ENCODE data around the gene S100A1. TPM values are rescaled to one million over a fixed set of nuclear protein-coding genes. Genes with fewer than 3 reads are reported as not detected.
"Not testable (repeated sequence)": the region's sequence is repeated elsewhere in the genome, so short reads cannot be mapped to it uniquely, and the experiment has no call there.

S100A1 gene
- total and polyA plus RNA-seq, 9 donors = 3.0 to 9.5 (median 6.0) TPM

- Histone ChIP-seq H3K27ac (ENCODE audit: low read length) (no peak overlapping the region), H3K27me3 (ENCODE audit: control insufficient read depth, insufficient read depth, low read length) (no peaks in the 10 kb centered on the region), H3K4me3 (ENCODE audit: low read length) (no peak overlapping the region), H3K9me3 (replicated peaks; ENCODE audit: control insufficient read depth, low read depth, low read length) (no peaks in the 10 kb centered on the region), H3K4me1 (ENCODE audit: control insufficient read depth, insufficient read depth, low read length) (peaks cover 10% of the 10 kb centered on the region), H3K36me3 (ENCODE audit: control insufficient read depth, insufficient read depth, low read length) (peaks cover 67% of the 10 kb centered on the region)
- no peak for DNase-seq
- 95% methylated on average over 4 of the region's 5 CpGs for WGBS (ENCODE audit: insufficient coverage)
Observed at GRCh38 chr1:153663211-153663610, 35.0 kb downstream of the S100A1 start.

GRCh38 chr1:153667439-153667838, 39.2 kb downstream of the S100A1 start:
- no peak for DNase-seq
- no peaks in the 10 kb centered on the region for H3K27me3 ChIP-seq (ENCODE audit: control insufficient read depth, insufficient read depth, low read length)
- H3K4me3 ChIP-seq (ENCODE audit: low read length) = no peak overlapping the region
- WGBS (ENCODE audit: insufficient coverage) = 100% methylated on average over 1 of the region's 4 CpGs
- H3K27ac ChIP-seq (ENCODE audit: low read length) = no peak overlapping the region
- peaks cover 67% of the 10 kb centered on the region for H3K36me3 ChIP-seq (ENCODE audit: control insufficient read depth, insufficient read depth, low read length)
- peaks cover 11% of the 10 kb centered on the region for H3K4me1 ChIP-seq (ENCODE audit: control insufficient read depth, insufficient read depth, low read length)
- H3K9me3 ChIP-seq (replicated peaks; ENCODE audit: control insufficient read depth, low read depth, low read length) = no peaks in the 10 kb centered on the region

DNA sequence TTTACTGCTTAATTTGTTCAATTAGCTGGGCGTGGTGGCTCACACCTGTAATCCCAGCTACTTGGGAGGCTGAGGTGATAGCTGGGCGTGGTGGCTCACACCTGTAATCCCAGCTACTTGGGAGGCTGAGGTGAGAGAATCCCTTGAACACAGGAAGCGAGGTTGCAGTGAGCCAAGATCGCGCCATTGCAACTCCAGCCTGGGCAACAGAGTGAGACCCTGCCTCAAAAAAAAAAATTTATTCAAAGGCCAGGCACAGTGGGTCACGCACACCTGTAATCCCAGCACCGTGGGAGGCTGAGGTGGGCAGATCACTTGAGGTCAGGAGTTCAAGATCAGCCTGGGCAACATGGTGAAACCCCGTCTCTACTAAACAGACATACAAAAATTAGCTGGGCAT, 40.4 kb downstream of the S100A1 start:
- WGBS (ENCODE audit: insufficient coverage) = 100% methylated on average over 4 of the region's 8 CpGs
- H3K4me1 ChIP-seq (ENCODE audit: control insufficient read depth, insufficient read depth, low read length) = peaks cover 11% of the 10 kb centered on the region

DNA sequence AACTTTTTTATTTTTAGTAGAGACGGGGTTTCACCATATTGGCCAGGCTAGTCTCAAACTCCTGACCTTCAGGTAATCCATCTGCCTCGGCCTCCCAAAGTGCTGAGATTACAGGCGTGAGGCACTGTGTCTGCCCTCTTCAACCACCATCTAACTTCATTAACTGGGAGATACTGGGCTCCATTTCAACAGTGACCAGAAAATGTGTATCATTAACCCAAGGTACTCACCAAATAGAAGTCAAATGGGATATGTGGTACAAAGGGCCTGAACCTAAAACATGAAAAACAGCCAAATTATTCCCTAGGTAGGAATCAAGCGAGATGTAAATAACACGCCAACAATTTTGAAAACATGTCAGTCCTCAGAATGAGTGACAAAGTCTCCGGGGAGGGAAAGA, 41.4 kb downstream of the S100A1 start:
- Histone ChIP-seq H3K4me1 (ENCODE audit: control insufficient read depth, insufficient read depth, low read length) (peaks cover 11% of the 10 kb centered on the region), H3K27me3 (ENCODE audit: control insufficient read depth, insufficient read depth, low read length) (no peaks in the 10 kb centered on the region), H3K4me3 (ENCODE audit: low read length) (peak overlapping the region; percentile 93), H3K9me3 (replicated peaks; ENCODE audit: control insufficient read depth, low read depth, low read length) (no peaks in the 10 kb centered on the region), H3K27ac (ENCODE audit: low read length) (no peak overlapping the region), H3K36me3 (ENCODE audit: control insufficient read depth, insufficient read depth, low read length) (peaks cover 48% of the 10 kb centered on the region)
- WGBS (ENCODE audit: insufficient coverage) = 90% methylated on average over 4 of the region's 6 CpGs
- DNase-seq = no peak

More for the DNA sequence above, 40.4 kb downstream of the S100A1 start:
- DNase-seq; H3K27me3 ChIP-seq (ENCODE audit: control insufficient read depth, insufficient read depth, low read length); H3K4me3 ChIP-seq (ENCODE audit: low read length); H3K9me3 ChIP-seq (replicated peaks; ENCODE audit: control insufficient read depth, low read depth, low read length); H3K27ac ChIP-seq (ENCODE audit: low read length): not testable (repeated sequence)
- H3K36me3 ChIP-seq (ENCODE audit: control insufficient read depth, insufficient read depth, low read length) = peaks cover 56% of the 10 kb centered on the region

GRCh38 chr1:153670257-153670858, 42.1 kb downstream of the S100A1 start:
- Histone ChIP-seq H3K4me3 (ENCODE audit: low read length) (peak overlapping the region; percentile 93), H3K9me3 (replicated peaks; ENCODE audit: control insufficient read depth, low read depth, low read length) (no peaks in the 10 kb centered on the region), H3K36me3 (ENCODE audit: control insufficient read depth, insufficient read depth, low read length) (peaks cover 41% of the 10 kb centered on the region), H3K4me1 (ENCODE audit: control insufficient read depth, insufficient read depth, low read length) (peaks cover 11% of the 10 kb centered on the region), H3K27me3 (ENCODE audit: control insufficient read depth, insufficient read depth, low read length) (no peaks in the 10 kb centered on the region), H3K27ac (ENCODE audit: low read length) (peak overlapping the region; percentile 91)
- 1% methylated on average over 17 of the region's 22 CpGs for WGBS (ENCODE audit: insufficient coverage)
- no peak for DNase-seq

- Histone ChIP-seq H3K4me1 (ENCODE audit: control insufficient read depth, insufficient read depth, low read length) (peaks cover 11% of the 10 kb centered on the region), H3K4me3 (ENCODE audit: low read length) (peak within 1 kb of the TSS; percentile 93), H3K27me3 (ENCODE audit: control insufficient read depth, insufficient read depth, low read length) (no peaks in the 10 kb centered on the region), H3K36me3 (ENCODE audit: control insufficient read depth, insufficient read depth, low read length) (peaks cover 34% of the 10 kb centered on the region), H3K27ac (ENCODE audit: low read length) (peak within 1 kb of the TSS; percentile 96), H3K9me3 (replicated peaks; ENCODE audit: control insufficient read depth, low read depth, low read length) (no peaks in the 10 kb centered on the region)
- 0% methylated on average over 17 of the region's 35 CpGs for WGBS (ENCODE audit: insufficient coverage)
- DNase-seq = peak; percentile 100
Observed at GRCh38 chr1:153670859-153671627, 42.8 kb downstream of the S100A1 start, which contains the start of gene ILF2. TSS of gene ILF2 (minus strand) at chr1:153670993. CDS start at chr1:153670922, 71 bp downstream.

DNA sequence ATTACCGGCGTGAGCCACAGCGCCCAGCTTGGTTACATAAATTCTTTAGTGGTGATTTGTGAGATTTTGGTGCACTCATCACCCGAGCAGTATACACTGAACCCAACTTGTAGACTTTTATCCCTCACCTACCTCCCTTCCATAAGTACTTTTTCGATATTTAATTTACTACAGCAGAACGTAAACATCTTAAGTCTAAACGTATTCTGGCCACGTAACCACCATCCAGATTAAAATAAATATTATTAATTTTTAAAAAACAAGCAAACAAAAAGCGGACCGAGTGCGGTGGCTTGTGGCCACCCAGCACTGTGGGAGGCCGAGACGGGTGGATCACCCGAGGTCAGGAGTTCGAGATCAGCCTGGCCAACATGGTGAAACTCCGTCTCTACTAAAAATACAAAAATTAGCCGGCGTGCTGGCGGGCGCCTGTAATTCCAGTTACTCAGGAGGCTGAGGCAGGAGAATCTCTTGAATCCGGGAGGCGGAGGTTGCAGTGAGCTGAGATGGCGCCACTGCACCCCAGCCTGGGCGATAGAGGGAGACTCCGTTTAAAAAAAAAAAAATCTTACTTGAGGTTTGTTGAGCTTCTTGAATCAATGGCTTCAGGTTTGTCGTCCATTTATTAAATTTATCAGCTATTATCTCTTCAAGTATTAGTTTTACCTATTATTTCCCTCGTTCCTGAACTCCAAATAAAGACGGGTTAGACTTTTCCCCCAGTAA, 43.6 kb downstream of the S100A1 start:
- not testable (repeated sequence) for H3K27me3 ChIP-seq (ENCODE audit: control insufficient read depth, insufficient read depth, low read length); H3K9me3 ChIP-seq (replicated peaks; ENCODE audit: control insufficient read depth, low read depth, low read length); DNase-seq
- 22% methylated on average over 9 of the region's 28 CpGs for WGBS (ENCODE audit: insufficient coverage)
- peak overlapping the region; percentile 58 for H3K4me3 ChIP-seq (ENCODE audit: low read length)
- H3K4me1 ChIP-seq (ENCODE audit: control insufficient read depth, insufficient read depth, low read length) = peaks cover 11% of the 10 kb centered on the region
- peak overlapping the region; percentile 96 for H3K27ac ChIP-seq (ENCODE audit: low read length)
- H3K36me3 ChIP-seq (ENCODE audit: control insufficient read depth, insufficient read depth, low read length) = peaks cover 27% of the 10 kb centered on the region

GRCh38 chr1:153673511-153673910, 45.3 kb downstream of the S100A1 start:
- WGBS (ENCODE audit: insufficient coverage) = no CpG with 5 or more reads among the region's 2 CpGs
- Histone ChIP-seq H3K9me3 (replicated peaks; ENCODE audit: control insufficient read depth, low read depth, low read length) (no peaks in the 10 kb centered on the region), H3K27ac (ENCODE audit: low read length) (no peak overlapping the region), H3K36me3 (ENCODE audit: control insufficient read depth, insufficient read depth, low read length) (peaks cover 12% of the 10 kb centered on the region), H3K4me3 (ENCODE audit: low read length) (no peak overlapping the region), H3K4me1 (ENCODE audit: control insufficient read depth, insufficient read depth, low read length) (peaks cover 19% of the 10 kb centered on the region), H3K27me3 (ENCODE audit: control insufficient read depth, insufficient read depth, low read length) (peaks cover 8% of the 10 kb centered on the region)
- DNase-seq = no peak

- Histone ChIP-seq H3K4me3 (ENCODE audit: low read length) (peak overlapping the region; percentile 47), H3K27me3 (ENCODE audit: control insufficient read depth, insufficient read depth, low read length) (peaks cover 50% of the 10 kb centered on the region), H3K4me1 (ENCODE audit: control insufficient read depth, insufficient read depth, low read length) (peaks cover 15% of the 10 kb centered on the region), H3K9me3 (replicated peaks; ENCODE audit: control insufficient read depth, low read depth, low read length) (no peaks in the 10 kb centered on the region), H3K27ac (ENCODE audit: low read length) (no peak overlapping the region), H3K36me3 (ENCODE audit: control insufficient read depth, insufficient read depth, low read length) (peaks cover 4% of the 10 kb centered on the region)
- peak; percentile 65 for DNase-seq
- WGBS (ENCODE audit: insufficient coverage) = 3% methylated on average over 19 of the region's 29 CpGs
Observed at GRCh38 chr1:153677718-153678518, 49.7 kb downstream of the S100A1 start.
